CD4-positive, alpha-beta T cell treated with Interleukin-10 for 1 hour (primary cell): Measurements from ENCODE around the gene SFN.
A peak's percentile ranks its signal among the peaks of the same experiment; 100 is the strongest.
"Not testable (repeated sequence)": the region's sequence is repeated elsewhere in the genome, so short reads cannot be mapped to it uniquely, and the experiment has no call there.

Experiments used
- DNase-seq: peaks from one replicate; pipeline ENCODE4 v3.0.0-alpha.2; 2020

SFN gene

GRCh38 chr1:26862781-26863684 is at the start of gene SFN:
Gene SFN (plus strand): TSS chr1:26863149. CDS start chr1:26863213, 64 bp downstream.
- peak; percentile 58 for DNase-seq

- no peak for DNase-seq
These were observed 48.6 kb upstream of the SFN start for GRCh38 chr1:26814377-26814776.

- no peak for DNase-seq
These were observed 48.1 kb upstream of the SFN start for GRCh38 chr1:26814893-26815292.

- DNase-seq = peak; percentile 75
These were observed 42.1 kb upstream of the SFN start for GRCh38 chr1:26820784-26821269.

GRCh38 chr1:26822737-26823395 is 40.1 kb upstream of the SFN start:
- DNase-seq = no peak

GRCh38 chr1:26824731-26825130 is 38.2 kb upstream of the SFN start:
- no peak for DNase-seq

GRCh38 chr1:26826261-26827105 is 36.5 kb upstream of the SFN start, which contains the start of gene ZDHHC18:
Gene ZDHHC18 (plus strand): TSS chr1:26826688. CDS start chr1:26826805, 117 bp downstream.
- peak; percentile 78 for DNase-seq

- no peak for DNase-seq
These were observed 35.8 kb upstream of the SFN start for GRCh38 chr1:26827106-26827604.

- no peak for DNase-seq
These were observed 35.3 kb upstream of the SFN start for GRCh38 chr1:26827663-26828062.

- DNase-seq = peak; percentile 65
These were observed 34.4 kb upstream of the SFN start for GRCh38 chr1:26828411-26828991.

GRCh38 chr1:26829184-26829911 is 33.6 kb upstream of the SFN start:
- DNase-seq = no peak

- no peak for DNase-seq
These were observed 31.9 kb upstream of the SFN start for GRCh38 chr1:26831059-26831458.

GRCh38 chr1:26831546-26832248 is 31.3 kb upstream of the SFN start:
- DNase-seq = peak; percentile 67

GRCh38 chr1:26832249-26832960 is 30.5 kb upstream of the SFN start:
- DNase-seq = no peak

GRCh38 chr1:26833432-26834405 is 29.2 kb upstream of the SFN start:
- peak; percentile 96 for DNase-seq

- DNase-seq = not testable (repeated sequence)
These were observed 25.3 kb upstream of the SFN start for GRCh38 chr1:26837665-26838064.

- peak; percentile 82 for DNase-seq
These were observed 24.2 kb upstream of the SFN start for GRCh38 chr1:26838474-26839338.

- no peak for DNase-seq
These were observed 23.6 kb upstream of the SFN start for GRCh38 chr1:26839339-26839722.
